ENCODE data around the gene KRT38. TPM values are rescaled to one million over a fixed set of nuclear protein-coding genes. Genes with fewer than 3 reads are reported as not detected.

Gene KRT38
- total RNA-seq, 3 donors from 2014 or later: not detected

GRCh38 chr17:41484920-41485904 is 44.4 kb upstream of the KRT38 start:
- Histone ChIP-seq H3K4me1 (no peaks in the 10 kb centered on the region), H3K4me3 (no peak overlapping the region), H3K36me3 (no peaks in the 10 kb centered on the region), H3K27me3 (no peaks in the 10 kb centered on the region), H3K27ac (no peak overlapping the region), H3K9me3 (no peaks in the 10 kb centered on the region)
- DNase-seq (ENCODE audit: low spot score in 2 of 2): no peak
- intact Hi-C loops (cut with DNase I; ENCODE audit: low total_unique reads): no loop called here
- TF ChIP-seq POLR2A (IDR thresholded peaks at IDR 0.05): no peak
- no peak for TF ChIP-seq POLR2AphosphoS5 (IDR thresholded peaks at IDR 0.05)
- TF ChIP-seq, protein P1, sequence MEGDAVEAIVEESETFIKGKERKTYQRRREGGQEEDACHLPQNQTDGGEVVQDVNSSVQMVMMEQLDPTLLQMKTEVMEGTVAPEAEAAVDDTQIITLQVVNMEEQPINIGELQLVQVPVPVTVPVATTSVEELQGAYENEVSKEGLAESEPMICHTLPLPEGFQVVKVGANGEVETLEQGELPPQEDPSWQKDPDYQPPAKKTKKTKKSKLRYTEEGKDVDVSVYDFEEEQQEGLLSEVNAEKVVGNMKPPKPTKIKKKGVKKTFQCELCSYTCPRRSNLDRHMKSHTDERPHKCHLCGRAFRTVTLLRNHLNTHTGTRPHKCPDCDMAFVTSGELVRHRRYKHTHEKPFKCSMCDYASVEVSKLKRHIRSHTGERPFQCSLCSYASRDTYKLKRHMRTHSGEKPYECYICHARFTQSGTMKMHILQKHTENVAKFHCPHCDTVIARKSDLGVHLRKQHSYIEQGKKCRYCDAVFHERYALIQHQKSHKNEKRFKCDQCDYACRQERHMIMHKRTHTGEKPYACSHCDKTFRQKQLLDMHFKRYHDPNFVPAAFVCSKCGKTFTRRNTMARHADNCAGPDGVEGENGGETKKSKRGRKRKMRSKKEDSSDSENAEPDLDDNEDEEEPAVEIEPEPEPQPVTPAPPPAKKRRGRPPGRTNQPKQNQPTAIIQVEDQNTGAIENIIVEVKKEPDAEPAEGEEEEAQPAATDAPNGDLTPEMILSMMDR (IDR thresholded peaks at IDR 0.05): no peak

- H3K36me3 ChIP-seq: no peaks in the 10 kb centered on the region
- no peak for DNase-seq (ENCODE audit: low spot score in 2 of 2)
- intact Hi-C loops (cut with DNase I; ENCODE audit: low total_unique reads): no loop called here
- H3K9me3 ChIP-seq: no peaks in the 10 kb centered on the region
- TF ChIP-seq POLR2AphosphoS5 (IDR thresholded peaks at IDR 0.05): no peak
- TF ChIP-seq POLR2A (IDR thresholded peaks at IDR 0.05): no peak
- TF ChIP-seq, protein P1 (IDR thresholded peaks at IDR 0.05): no peak
- no peaks in the 10 kb centered on the region for H3K27me3 ChIP-seq
- H3K4me3 ChIP-seq: no peak overlapping the region
- no peaks in the 10 kb centered on the region for H3K4me1 ChIP-seq
- H3K27ac ChIP-seq: no peak overlapping the region
These were observed 43.4 kb upstream of the KRT38 start for GRCh38 chr17:41483991-41484826.

- no peak overlapping the region for H3K27ac ChIP-seq
These were observed 42.7 kb upstream of the KRT38 start for GRCh38 chr17:41483531-41483930.

GRCh38 chr17:41481036-41481435 is 40.3 kb upstream of the KRT38 start, which contains the start of gene KRT35:
Gene KRT35, minus strand, starts transcription at chr17:41481151. Its CDS starts 54 bp downstream, at chr17:41481097.
- H3K36me3 ChIP-seq: no peaks in the 10 kb centered on the region
- no peak for DNase-seq (ENCODE audit: low spot score in 2 of 2)
- no peaks in the 10 kb centered on the region for H3K27me3 ChIP-seq
- H3K27ac ChIP-seq: no peak within 1 kb of the TSS
- intact Hi-C loops (cut with DNase I; ENCODE audit: low total_unique reads): no loop called here
- H3K9me3 ChIP-seq: no peaks in the 10 kb centered on the region
- no peak within 1 kb of the TSS for H3K4me3 ChIP-seq
- TF ChIP-seq POLR2A (IDR thresholded peaks at IDR 0.05): no peak
- TF ChIP-seq, protein P1 (IDR thresholded peaks at IDR 0.05): no peak
- no peak for TF ChIP-seq POLR2AphosphoS5 (IDR thresholded peaks at IDR 0.05)
- no peaks in the 10 kb centered on the region for H3K4me1 ChIP-seq

More at GRCh38 chr17:41483531-41483930, 42.7 kb upstream of the KRT38 start:
- no peaks in the 10 kb centered on the region for H3K4me1 ChIP-seq
- TF ChIP-seq, protein P1 (IDR thresholded peaks at IDR 0.05): no peak
- TF ChIP-seq POLR2A (IDR thresholded peaks at IDR 0.05) (no peak), POLR2AphosphoS5 (IDR thresholded peaks at IDR 0.05) (no peak)
- no peak overlapping the region for H3K4me3 ChIP-seq
- intact Hi-C loops (cut with DNase I; ENCODE audit: low total_unique reads): no loop called here
- no peaks in the 10 kb centered on the region for H3K27me3 ChIP-seq
- H3K9me3 ChIP-seq: no peaks in the 10 kb centered on the region
- no peak for DNase-seq (ENCODE audit: low spot score in 2 of 2)
- no peaks in the 10 kb centered on the region for H3K36me3 ChIP-seq
